Vagina (tissue), 2 donors: ENCODE measurements around the gene MFAP3L. TPM values are rescaled to one million over a fixed set of nuclear protein-coding genes. Genes with fewer than 3 reads are reported as not detected.

Experiments used
- DNase-seq, 2 donors: peaks; one replicate each; pipeline ENCODE4 v3.0.0-alpha.2; 2017; ENCODE audit errors: extremely low spot score in 2 of 2
- H3K27ac ChIP-seq: fragments of 200-600 bp; sonication (generic); one replicate; pipeline ENCODE4 v1.5.1; 2019
- H3K27me3 ChIP-seq: fragments of 200-600 bp; sonication (generic); one replicate; pipeline ENCODE4 v1.5.1; 2019
- H3K36me3 ChIP-seq, 2 donors: fragments of 200-600 bp; sonication (generic); one replicate each; pipeline ENCODE4 v1.5.1; 2017 to 2019
- H3K4me1 ChIP-seq: fragments of 200-600 bp; sonication (generic); one replicate; pipeline ENCODE4 v1.5.1; 2019
- H3K4me3 ChIP-seq, 2 donors: fragments of 200-600 bp; sonication (generic); 1 replicate in 1 of 2; 2 replicates in 1 of 2; pipeline ENCODE4 v1.5.1; 2016 to 2019
- H3K9me3 ChIP-seq: fragments of 200-600 bp; sonication (generic); one replicate; pipeline ENCODE4 v1.5.1; 2019
- CTCF ChIP-seq, 3 experiments: fragments of 450-650 bp in 2 of 3; fragments of 200-600 bp in 1 of 3; sonication (generic) in 1 of 3; IDR thresholded peaks; one replicate each; pipeline ENCODE4 v1.5.1; 2017 to 2019; ENCODE audit warnings: antibody characterized with exemption in 3 of 3, mild to moderate bottlenecking in 2 of 3, moderate library complexity in 2 of 3
- POLR2A ChIP-seq, 2 donors: fragments of 450-650 bp; IDR thresholded peaks; one replicate each; pipeline ENCODE4 v1.6.1; 2017; ENCODE audit warnings: antibody characterized with exemption in 2 of 2, mild to moderate bottlenecking in 2 of 2, moderate library complexity in 2 of 2
- POLR2AphosphoS5 ChIP-seq, 2 donors: sonication (generic); formaldehyde crosslinking; IDR thresholded peaks; one replicate each; pipeline ENCODE4 v1.9.0; 2017; ENCODE audit warnings: antibody characterized with exemption in 2 of 2, mild to moderate bottlenecking in 2 of 2, low read depth in 1 of 2; ENCODE audit not compliant: insufficient read depth in 1 of 2
- intact Hi-C: fragments of 100-400 bp; cut with DNase I; formaldehyde crosslinking; loops from one replicate; pipeline ENCODE4 v1.15.1; 2023
- total RNA-seq: library from RNA; depleted of rRNA; stranded (reverse); fragments of >200 nt; gene quantifications from one replicate; pipeline ENCODE4 v1.2.3, GENCODE V29; 2016

MFAP3L gene
- total RNA-seq, 1 donor from 2014 or later: 2.2 TPM

DNA sequence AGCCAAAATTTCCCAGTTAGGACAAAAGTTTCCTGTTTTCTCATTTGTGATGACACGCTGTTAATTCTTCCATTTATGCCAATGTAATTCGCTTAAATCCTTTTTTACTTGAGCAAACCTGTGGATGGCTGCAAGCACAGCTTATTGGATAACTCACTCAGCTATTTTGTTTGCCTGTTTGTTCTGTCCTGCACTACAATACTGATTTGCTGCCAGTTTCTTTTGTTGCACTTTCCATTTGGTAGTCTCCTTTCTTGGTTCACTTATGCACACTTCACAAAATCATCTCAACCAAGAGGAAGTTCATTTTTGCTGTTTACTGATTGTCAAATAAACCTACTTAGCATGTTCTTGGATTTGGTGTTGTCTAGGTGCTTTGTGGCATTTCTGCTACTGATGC is 40.3 kb downstream of the MFAP3L start:
- no peak overlapping the region for H3K27ac ChIP-seq
- no peaks in the 10 kb centered on the region for H3K27me3 ChIP-seq
- H3K4me1 ChIP-seq: no peaks in the 10 kb centered on the region
- intact Hi-C loops: no loop called here
- no peak overlapping the region for H3K4me3 ChIP-seq
- DNase-seq: no peak
- no peak for TF ChIP-seq POLR2A (IDR thresholded peaks at IDR 0.05)
- TF ChIP-seq POLR2AphosphoS5 (IDR thresholded peaks at IDR 0.05; ENCODE audit: insufficient read depth in 1 of 2, low read depth in 1 of 2): no peak
- no peak for TF ChIP-seq CTCF (IDR thresholded peaks at IDR 0.05)
- no peaks in the 10 kb centered on the region for H3K36me3 ChIP-seq
- H3K9me3 ChIP-seq: no peaks in the 10 kb centered on the region

DNA sequence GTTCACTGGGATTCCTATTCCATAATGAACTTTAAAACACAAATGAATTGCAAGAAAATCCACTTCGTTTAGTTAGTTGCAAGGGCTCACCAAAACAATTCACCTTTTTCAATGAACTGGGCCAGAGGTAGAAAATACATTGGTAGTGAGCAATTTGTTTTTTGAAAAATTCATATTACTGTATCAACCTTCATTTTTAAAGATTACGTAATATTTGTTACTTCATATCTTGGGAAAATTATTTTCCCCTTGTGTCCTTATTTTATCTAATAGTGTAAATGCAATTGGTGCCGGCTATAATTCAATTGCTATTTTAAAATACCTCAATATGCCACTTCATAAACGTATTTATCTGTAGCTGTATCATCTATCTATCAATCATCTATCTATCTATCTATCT is 41.5 kb downstream of the MFAP3L start:
- no peak overlapping the region for H3K27ac ChIP-seq
- no peaks in the 10 kb centered on the region for H3K4me1 ChIP-seq
- H3K4me3 ChIP-seq: no peak overlapping the region
- no peak for TF ChIP-seq POLR2AphosphoS5 (IDR thresholded peaks at IDR 0.05; ENCODE audit: insufficient read depth in 1 of 2, low read depth in 1 of 2)
- no peak for TF ChIP-seq POLR2A (IDR thresholded peaks at IDR 0.05)
- no peak for TF ChIP-seq CTCF (IDR thresholded peaks at IDR 0.05)
- intact Hi-C loops: no loop called here
- H3K36me3 ChIP-seq: no peaks in the 10 kb centered on the region
- no peaks in the 10 kb centered on the region for H3K9me3 ChIP-seq
- DNase-seq: no peak
- no peaks in the 10 kb centered on the region for H3K27me3 ChIP-seq

DNA sequence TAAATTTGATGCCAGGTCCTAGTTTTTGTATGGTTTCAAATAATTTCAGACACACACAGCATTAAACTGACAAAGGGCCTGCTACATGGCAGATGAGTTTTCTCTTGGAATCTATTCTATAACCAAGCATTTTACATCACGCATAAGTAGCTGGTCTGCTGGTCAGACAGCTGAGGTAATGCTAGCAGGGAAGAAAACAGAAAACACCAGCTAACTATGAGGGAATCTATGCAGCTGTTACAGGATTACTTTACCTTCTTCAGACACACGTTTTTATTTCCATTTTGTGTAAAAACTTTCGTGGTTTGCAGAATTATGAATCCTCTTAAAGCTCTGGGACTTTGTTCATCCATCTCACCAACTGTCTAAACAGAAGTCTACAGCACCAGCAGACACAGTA is 42.0 kb downstream of the MFAP3L start:
- Histone ChIP-seq H3K27me3 (no peaks in the 10 kb centered on the region), H3K9me3 (no peaks in the 10 kb centered on the region), H3K27ac (no peak overlapping the region), H3K36me3 (no peaks in the 10 kb centered on the region), H3K4me3 (no peak overlapping the region), H3K4me1 (no peaks in the 10 kb centered on the region)
- no peak for DNase-seq
- intact Hi-C loops: no loop called here
- TF ChIP-seq POLR2AphosphoS5 (IDR thresholded peaks at IDR 0.05; ENCODE audit: insufficient read depth in 1 of 2, low read depth in 1 of 2) (no peak), CTCF (IDR thresholded peaks at IDR 0.05) (no peak), POLR2A (IDR thresholded peaks at IDR 0.05) (no peak)

DNA sequence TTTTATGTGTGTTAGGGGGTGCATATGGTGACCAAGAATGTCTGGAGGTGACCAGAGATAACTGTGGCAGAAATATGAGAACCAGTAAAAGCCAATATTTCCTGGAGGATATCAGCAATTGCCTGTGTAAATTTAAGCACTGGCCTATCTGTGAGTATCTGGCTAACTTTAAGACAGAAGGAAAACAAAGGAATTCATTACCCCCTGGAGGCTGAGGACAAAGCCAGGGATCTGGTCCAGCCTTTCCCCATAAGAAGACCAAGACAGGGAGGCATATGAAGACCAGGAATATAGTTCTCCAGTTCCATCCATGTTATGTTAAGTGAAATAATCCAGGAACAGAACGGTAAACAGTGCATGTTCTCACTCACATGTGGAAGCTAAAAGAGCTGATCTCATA is 49.2 kb downstream of the MFAP3L start:
- no peak for DNase-seq
- no peaks in the 10 kb centered on the region for H3K9me3 ChIP-seq
- H3K27ac ChIP-seq: no peak overlapping the region
- TF ChIP-seq POLR2AphosphoS5 (IDR thresholded peaks at IDR 0.05; ENCODE audit: insufficient read depth in 1 of 2, low read depth in 1 of 2) (no peak), CTCF (IDR thresholded peaks at IDR 0.05) (no peak), POLR2A (IDR thresholded peaks at IDR 0.05) (no peak)
- H3K4me3 ChIP-seq: no peak overlapping the region
- intact Hi-C loops: no loop called here
- H3K27me3 ChIP-seq: no peaks in the 10 kb centered on the region
- H3K4me1 ChIP-seq: no peaks in the 10 kb centered on the region
- H3K36me3 ChIP-seq: no peaks in the 10 kb centered on the region

DNA sequence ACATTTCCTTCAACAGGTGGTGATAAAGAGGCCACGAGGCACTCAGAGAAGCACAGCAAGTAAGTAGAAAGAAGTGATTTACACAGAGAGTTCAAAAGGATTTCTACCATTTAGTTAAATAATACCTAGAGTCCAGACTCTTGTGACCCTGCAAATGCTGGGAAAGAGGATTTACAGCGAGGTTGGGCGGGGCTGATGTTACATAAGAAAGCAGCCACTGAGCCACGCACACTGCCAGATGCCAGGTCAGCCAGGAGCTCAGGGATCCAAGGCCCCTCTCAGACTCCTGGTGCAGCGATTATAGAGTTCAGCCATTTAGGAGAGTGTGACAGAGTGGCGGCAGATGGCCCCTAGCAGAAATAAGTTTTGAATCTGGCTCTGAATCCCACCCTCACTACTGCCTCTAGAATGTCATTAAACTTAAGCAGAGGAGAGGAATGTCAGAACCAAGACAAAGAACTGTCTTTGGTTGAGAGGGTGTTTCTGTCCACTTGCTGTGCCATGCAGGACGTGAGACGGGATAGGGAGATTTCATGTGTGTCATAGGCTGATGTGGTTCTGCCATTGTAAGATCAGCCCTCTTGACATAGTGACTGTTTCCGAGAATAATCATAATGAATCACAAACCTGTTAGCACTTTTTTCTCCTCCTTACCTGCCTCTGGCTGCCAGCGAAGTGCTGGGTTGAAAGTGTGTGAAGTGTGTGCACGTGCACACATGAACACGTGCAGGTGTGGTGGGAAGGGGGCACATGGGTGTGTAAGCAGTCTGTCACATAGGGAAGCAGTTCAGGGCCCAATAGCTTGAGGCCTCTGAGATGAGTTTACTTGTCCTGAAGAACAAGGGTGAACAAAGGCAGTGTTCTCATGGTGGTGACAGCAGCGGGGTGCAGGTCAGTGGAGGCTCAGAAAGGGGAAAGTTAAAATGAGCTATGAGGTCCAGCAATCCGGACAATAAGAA is 50.1 kb downstream of the MFAP3L start:
- DNase-seq: no peak
- intact Hi-C loops: no loop called here
- no peaks in the 10 kb centered on the region for H3K9me3 ChIP-seq
- TF ChIP-seq POLR2AphosphoS5 (IDR thresholded peaks at IDR 0.05; ENCODE audit: insufficient read depth in 1 of 2, low read depth in 1 of 2) (no peak), CTCF (IDR thresholded peaks at IDR 0.05) (no peak), POLR2A (IDR thresholded peaks at IDR 0.05) (no peak)
- no peaks in the 10 kb centered on the region for H3K36me3 ChIP-seq
- no peak overlapping the region for H3K27ac ChIP-seq
- no peaks in the 10 kb centered on the region for H3K27me3 ChIP-seq
- no peak overlapping the region for H3K4me3 ChIP-seq
- no peaks in the 10 kb centered on the region for H3K4me1 ChIP-seq
